Measurements from ENCODE around the gene KIAA2012.

DNA sequence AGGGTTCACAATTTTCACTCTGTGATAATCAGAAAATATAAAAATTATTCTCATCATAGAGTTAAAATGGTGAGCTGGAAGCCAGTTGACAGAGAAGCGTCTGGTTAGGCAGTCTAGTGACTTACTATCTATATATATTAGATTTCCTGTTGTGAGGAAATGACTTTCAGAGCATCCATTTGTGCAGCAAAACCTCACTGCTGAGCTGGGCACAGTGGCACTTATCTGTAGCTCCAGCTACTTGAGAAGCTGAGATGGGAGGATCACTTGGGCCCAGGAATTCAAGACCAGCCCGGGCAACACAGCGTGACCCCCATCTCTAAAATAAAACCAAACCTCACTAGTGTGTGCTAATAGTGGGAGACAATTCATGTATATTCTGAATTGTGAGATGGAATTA is 7.2 kb upstream of the KIAA2012 start:
- TF ChIP-seq POLR2A (IDR thresholded peaks at IDR 0.05; ENCODE audit: low read depth, low read length), result no peak
- TF ChIP-seq TAF1 (IDR thresholded peaks at IDR 0.05; ENCODE audit: borderline replicate concordance, low read depth, low read length), result no peak

Data from GM12892 (cell line).